ENCODE measurements around the gene PLXND1.

The PLXND1 gene

DNA sequence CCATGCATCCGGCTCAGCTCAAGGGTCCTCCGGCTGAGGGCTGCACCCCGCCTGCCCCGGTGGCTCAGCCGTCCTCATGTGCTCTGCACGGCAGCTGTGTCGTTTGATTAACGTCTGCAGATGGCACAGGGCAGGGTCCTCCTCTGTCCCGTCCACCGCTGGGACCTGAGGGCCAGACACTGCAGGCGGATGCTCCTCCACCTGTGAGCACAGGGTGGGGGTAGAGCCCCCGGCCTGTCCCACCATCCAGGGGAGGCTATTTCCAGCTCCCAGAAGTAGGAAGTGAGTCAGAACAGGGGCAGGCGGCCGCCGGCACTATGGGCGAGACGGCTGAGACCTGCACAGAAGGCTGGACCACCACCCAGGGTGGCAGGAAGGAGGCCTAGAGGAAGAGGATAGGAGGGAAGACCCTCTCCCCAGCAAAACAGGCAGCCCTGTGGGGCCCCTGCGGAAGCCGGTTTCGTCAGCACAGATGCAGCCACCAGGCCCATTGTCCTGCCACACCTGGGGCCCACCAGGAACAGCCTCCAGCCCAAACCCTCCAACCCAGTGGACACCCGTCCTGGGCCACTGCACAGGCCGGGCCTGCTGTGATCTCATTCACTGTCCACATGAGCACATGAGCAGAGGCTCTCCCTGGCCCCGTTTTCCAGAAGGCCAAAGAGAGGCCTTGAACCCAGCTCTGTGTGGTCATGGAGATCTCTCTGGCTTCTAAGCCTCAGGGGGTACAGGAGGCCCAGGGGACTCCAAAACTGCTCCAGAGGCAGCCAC lies 12.6 kb upstream of the PLXND1 start:
- H3K4me1 ChIP-seq (ENCODE audit: control insufficient read depth, insufficient read depth, low read length): peaks cover 36% of the 10 kb centered on the region
- H3K9me3 ChIP-seq (ENCODE audit: control insufficient read depth in 2 of 2, low read length in 2 of 2): no peaks in the 10 kb centered on the region
- no peak overlapping the region for H3K27ac ChIP-seq (ENCODE audit: low read length)
- no peaks in the 10 kb centered on the region for H3K36me3 ChIP-seq (ENCODE audit: control insufficient read depth in 2 of 2, insufficient read depth in 2 of 2, low read length in 2 of 2)
- H3K4me3 ChIP-seq (ENCODE audit: low read length in 2 of 2): no peak overlapping the region
- no peak overlapping the region for H3K9ac ChIP-seq (ENCODE audit: low read length in 2 of 2)
- H3K27me3 ChIP-seq (ENCODE audit: control insufficient read depth in 1 of 2, insufficient read depth in 2 of 2, low read length in 2 of 2): no peaks in the 10 kb centered on the region

GRCh38 chr3:129618186-129618820 lies 11.8 kb upstream of the PLXND1 start:
- H3K9me3 ChIP-seq (ENCODE audit: control insufficient read depth in 2 of 2, low read length in 2 of 2): no peaks in the 10 kb centered on the region
- peaks cover 35% of the 10 kb centered on the region for H3K4me1 ChIP-seq (ENCODE audit: control insufficient read depth, insufficient read depth, low read length)
- H3K27ac ChIP-seq (ENCODE audit: low read length): no peak overlapping the region
- no peak overlapping the region for H3K4me3 ChIP-seq (ENCODE audit: low read length in 2 of 2)
- H3K36me3 ChIP-seq (ENCODE audit: control insufficient read depth in 2 of 2, insufficient read depth in 2 of 2, low read length in 2 of 2): no peaks in the 10 kb centered on the region
- H3K27me3 ChIP-seq (ENCODE audit: control insufficient read depth in 1 of 2, insufficient read depth in 2 of 2, low read length in 2 of 2): no peaks in the 10 kb centered on the region
- no peak overlapping the region for H3K9ac ChIP-seq (ENCODE audit: low read length in 2 of 2)

DNA sequence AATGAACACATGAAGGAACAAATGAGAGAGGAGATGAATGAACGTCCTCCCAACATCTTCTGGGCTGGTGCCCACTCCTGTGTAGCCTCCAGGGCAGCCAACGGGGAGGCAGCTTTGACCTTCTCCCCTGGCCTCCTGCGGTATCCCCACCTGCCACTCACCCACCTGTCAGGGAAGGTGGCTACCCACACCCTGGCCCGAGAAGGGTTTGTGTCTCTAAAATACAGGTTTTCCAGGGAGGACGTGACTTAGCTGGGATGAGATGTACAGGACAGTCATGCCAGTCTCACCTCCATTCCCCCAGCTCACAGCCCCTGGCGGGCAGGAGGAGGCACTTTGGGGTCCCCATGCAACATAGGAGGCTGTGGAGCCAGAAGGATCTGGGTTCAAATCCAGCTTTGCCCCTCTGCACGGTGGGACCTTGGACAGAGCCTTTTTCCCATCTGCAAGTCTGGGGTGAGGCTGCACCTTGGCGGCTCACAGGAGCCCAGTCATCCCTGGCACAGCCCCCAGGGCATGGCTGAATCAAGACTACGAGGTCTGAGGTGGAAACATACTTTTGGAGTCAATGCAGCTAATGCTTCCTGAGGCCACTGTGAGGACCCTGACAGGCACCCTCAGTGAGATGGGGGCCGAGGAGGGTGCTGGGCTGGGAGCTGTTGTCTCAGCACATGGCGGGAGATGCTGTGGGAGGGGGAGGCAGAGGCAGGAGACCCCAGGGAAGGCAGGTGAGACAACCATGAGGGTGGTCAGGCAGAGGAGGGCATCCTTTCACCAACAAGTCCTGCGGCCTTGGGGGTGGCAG lies 11.1 kb upstream of the PLXND1 start:
- H3K9me3 ChIP-seq (ENCODE audit: control insufficient read depth in 2 of 2, low read length in 2 of 2): no peaks in the 10 kb centered on the region
- H3K4me1 ChIP-seq (ENCODE audit: control insufficient read depth, insufficient read depth, low read length): peaks cover 37% of the 10 kb centered on the region
- H3K27ac ChIP-seq (ENCODE audit: low read length): no peak overlapping the region
- no peak overlapping the region for H3K4me3 ChIP-seq (ENCODE audit: low read length in 2 of 2)
- H3K9ac ChIP-seq (ENCODE audit: low read length in 2 of 2): no peak overlapping the region
- H3K36me3 ChIP-seq (ENCODE audit: control insufficient read depth in 2 of 2, insufficient read depth in 2 of 2, low read length in 2 of 2): no peaks in the 10 kb centered on the region
- H3K27me3 ChIP-seq (ENCODE audit: control insufficient read depth in 1 of 2, insufficient read depth in 2 of 2, low read length in 2 of 2): no peaks in the 10 kb centered on the region

GRCh38 chr3:129616713-129617112 lies 10.2 kb upstream of the PLXND1 start:
- Histone ChIP-seq H3K4me1 (ENCODE audit: control insufficient read depth, insufficient read depth, low read length) (peaks cover 41% of the 10 kb centered on the region), H3K27ac (ENCODE audit: low read length) (no peak overlapping the region), H3K9me3 (ENCODE audit: control insufficient read depth in 2 of 2, low read length in 2 of 2) (no peaks in the 10 kb centered on the region), H3K27me3 (ENCODE audit: control insufficient read depth in 1 of 2, insufficient read depth in 2 of 2, low read length in 2 of 2) (no peaks in the 10 kb centered on the region), H3K9ac (ENCODE audit: low read length in 2 of 2) (no peak overlapping the region), H3K36me3 (ENCODE audit: control insufficient read depth in 2 of 2, insufficient read depth in 2 of 2, low read length in 2 of 2) (no peaks in the 10 kb centered on the region), H3K4me3 (ENCODE audit: low read length in 2 of 2) (no peak overlapping the region)

GRCh38 chr3:129616291-129616690 lies 9.8 kb upstream of the PLXND1 start:
- Histone ChIP-seq H3K36me3 (ENCODE audit: control insufficient read depth in 2 of 2, insufficient read depth in 2 of 2, low read length in 2 of 2) (no peaks in the 10 kb centered on the region), H3K9ac (ENCODE audit: low read length in 2 of 2) (no peak overlapping the region), H3K4me1 (ENCODE audit: control insufficient read depth, insufficient read depth, low read length) (peaks cover 39% of the 10 kb centered on the region), H3K9me3 (ENCODE audit: control insufficient read depth in 2 of 2, low read length in 2 of 2) (no peaks in the 10 kb centered on the region), H3K27me3 (ENCODE audit: control insufficient read depth in 1 of 2, insufficient read depth in 2 of 2, low read length in 2 of 2) (no peaks in the 10 kb centered on the region), H3K4me3 (ENCODE audit: low read length in 2 of 2) (no peak overlapping the region), H3K27ac (ENCODE audit: low read length) (no peak overlapping the region)

DNA sequence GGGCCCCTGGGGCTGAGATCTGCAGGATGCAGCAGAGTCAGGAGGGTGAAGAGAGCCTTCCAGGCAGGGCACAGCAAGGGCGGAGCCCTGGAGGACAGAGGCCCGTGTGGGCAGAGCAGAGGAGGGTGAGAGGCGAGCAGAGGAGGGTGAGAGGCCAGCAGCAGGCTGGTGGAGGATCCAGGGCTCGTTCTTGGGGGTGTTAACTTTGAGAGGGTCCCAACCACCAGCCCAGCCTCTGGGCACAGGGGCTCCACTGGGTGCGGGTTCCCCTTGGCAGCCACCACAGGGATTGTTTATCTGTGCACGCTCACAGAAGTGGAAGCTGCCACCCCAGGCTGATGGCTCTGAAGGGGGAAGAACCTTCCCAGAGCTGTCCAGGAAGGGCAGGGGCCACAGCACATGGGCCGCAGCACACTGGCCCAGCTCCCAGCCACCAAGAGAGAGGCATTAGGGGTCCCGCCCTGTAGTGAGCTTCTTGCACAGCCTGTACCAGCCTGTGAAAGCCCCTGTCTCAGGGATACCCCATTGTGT lies 9.3 kb upstream of the PLXND1 start:
- no peak overlapping the region for H3K9ac ChIP-seq (ENCODE audit: low read length in 2 of 2)
- H3K27me3 ChIP-seq (ENCODE audit: control insufficient read depth in 1 of 2, insufficient read depth in 2 of 2, low read length in 2 of 2): no peaks in the 10 kb centered on the region
- H3K36me3 ChIP-seq (ENCODE audit: control insufficient read depth in 2 of 2, insufficient read depth in 2 of 2, low read length in 2 of 2): no peaks in the 10 kb centered on the region
- H3K9me3 ChIP-seq (ENCODE audit: control insufficient read depth in 2 of 2, low read length in 2 of 2): no peaks in the 10 kb centered on the region
- H3K27ac ChIP-seq (ENCODE audit: low read length): no peak overlapping the region
- peaks cover 39% of the 10 kb centered on the region for H3K4me1 ChIP-seq (ENCODE audit: control insufficient read depth, insufficient read depth, low read length)
- H3K4me3 ChIP-seq (ENCODE audit: low read length in 2 of 2): no peak overlapping the region

DNA sequence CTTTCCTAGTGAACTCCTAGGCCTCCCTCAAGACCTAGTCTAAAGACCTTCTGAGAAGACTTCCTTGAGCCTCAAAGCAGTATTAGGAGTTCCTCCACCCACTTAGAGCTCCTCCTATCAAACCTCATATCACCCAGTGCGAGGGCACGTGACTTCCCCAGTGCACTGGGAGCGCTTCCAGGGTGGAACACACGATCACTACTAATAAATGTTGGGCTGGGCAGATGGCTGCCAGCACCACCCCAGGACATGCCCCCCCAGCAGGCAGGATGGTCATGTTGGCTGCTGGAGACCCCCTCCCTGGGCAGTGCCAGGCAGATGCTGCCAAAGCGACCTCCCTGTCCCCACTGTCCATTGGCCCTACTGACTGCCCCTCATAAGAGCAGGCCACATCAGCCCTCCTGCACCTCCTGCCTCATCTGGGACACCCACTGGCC lies 8.5 kb upstream of the PLXND1 start:
- Histone ChIP-seq H3K27me3 (ENCODE audit: control insufficient read depth in 1 of 2, insufficient read depth in 2 of 2, low read length in 2 of 2) (no peaks in the 10 kb centered on the region), H3K27ac (ENCODE audit: low read length) (no peak overlapping the region), H3K4me3 (ENCODE audit: low read length in 2 of 2) (no peak overlapping the region), H3K9ac (ENCODE audit: low read length in 2 of 2) (no peak overlapping the region), H3K36me3 (ENCODE audit: control insufficient read depth in 2 of 2, insufficient read depth in 2 of 2, low read length in 2 of 2) (no peaks in the 10 kb centered on the region), H3K4me1 (ENCODE audit: control insufficient read depth, insufficient read depth, low read length) (peaks cover 39% of the 10 kb centered on the region), H3K9me3 (ENCODE audit: control insufficient read depth in 2 of 2, low read length in 2 of 2) (no peaks in the 10 kb centered on the region)

DNA sequence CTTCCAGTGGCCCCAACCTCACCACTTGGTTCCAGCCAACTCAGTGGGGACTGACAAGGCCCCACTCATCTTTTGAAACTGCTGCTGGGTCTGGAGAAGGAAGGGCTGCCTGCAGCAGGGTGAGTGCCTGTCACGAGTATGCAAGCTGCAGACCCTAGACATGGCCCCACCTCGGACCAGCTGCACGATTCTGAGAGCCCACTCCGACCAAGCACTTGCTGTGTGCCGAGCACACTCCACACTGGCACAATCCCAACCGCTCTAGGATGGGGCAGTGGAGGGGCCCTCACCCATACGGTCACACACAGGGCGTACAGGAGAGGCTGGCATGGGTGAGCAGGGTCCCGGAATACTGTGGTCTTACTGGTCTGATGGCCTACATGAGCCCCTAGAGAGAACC lies 8.0 kb upstream of the PLXND1 start:
- no peak overlapping the region for H3K9ac ChIP-seq (ENCODE audit: low read length in 2 of 2)

GRCh38 chr3:129613367-129613740 lies 6.9 kb upstream of the PLXND1 start:
- H3K4me1 ChIP-seq (ENCODE audit: control insufficient read depth, insufficient read depth, low read length): peaks cover 40% of the 10 kb centered on the region
- no peak overlapping the region for H3K4me3 ChIP-seq (ENCODE audit: low read length in 2 of 2)
- H3K27ac ChIP-seq (ENCODE audit: low read length): no peak overlapping the region
- no peak overlapping the region for H3K9ac ChIP-seq (ENCODE audit: low read length in 2 of 2)
- H3K9me3 ChIP-seq (ENCODE audit: control insufficient read depth in 2 of 2, low read length in 2 of 2): no peaks in the 10 kb centered on the region
- H3K36me3 ChIP-seq (ENCODE audit: control insufficient read depth in 2 of 2, insufficient read depth in 2 of 2, low read length in 2 of 2): no peaks in the 10 kb centered on the region
- H3K27me3 ChIP-seq (ENCODE audit: control insufficient read depth in 1 of 2, insufficient read depth in 2 of 2, low read length in 2 of 2): no peaks in the 10 kb centered on the region

More for the DNA sequence above, 8.0 kb upstream of the PLXND1 start:
- H3K9me3 ChIP-seq (ENCODE audit: control insufficient read depth in 2 of 2, low read length in 2 of 2): no peaks in the 10 kb centered on the region
- peaks cover 38% of the 10 kb centered on the region for H3K4me1 ChIP-seq (ENCODE audit: control insufficient read depth, insufficient read depth, low read length)
- no peak overlapping the region for H3K27ac ChIP-seq (ENCODE audit: low read length)
- no peak overlapping the region for H3K4me3 ChIP-seq (ENCODE audit: low read length in 2 of 2)
- H3K27me3 ChIP-seq (ENCODE audit: control insufficient read depth in 1 of 2, insufficient read depth in 2 of 2, low read length in 2 of 2): no peaks in the 10 kb centered on the region
- H3K36me3 ChIP-seq (ENCODE audit: control insufficient read depth in 2 of 2, insufficient read depth in 2 of 2, low read length in 2 of 2): no peaks in the 10 kb centered on the region

DNA sequence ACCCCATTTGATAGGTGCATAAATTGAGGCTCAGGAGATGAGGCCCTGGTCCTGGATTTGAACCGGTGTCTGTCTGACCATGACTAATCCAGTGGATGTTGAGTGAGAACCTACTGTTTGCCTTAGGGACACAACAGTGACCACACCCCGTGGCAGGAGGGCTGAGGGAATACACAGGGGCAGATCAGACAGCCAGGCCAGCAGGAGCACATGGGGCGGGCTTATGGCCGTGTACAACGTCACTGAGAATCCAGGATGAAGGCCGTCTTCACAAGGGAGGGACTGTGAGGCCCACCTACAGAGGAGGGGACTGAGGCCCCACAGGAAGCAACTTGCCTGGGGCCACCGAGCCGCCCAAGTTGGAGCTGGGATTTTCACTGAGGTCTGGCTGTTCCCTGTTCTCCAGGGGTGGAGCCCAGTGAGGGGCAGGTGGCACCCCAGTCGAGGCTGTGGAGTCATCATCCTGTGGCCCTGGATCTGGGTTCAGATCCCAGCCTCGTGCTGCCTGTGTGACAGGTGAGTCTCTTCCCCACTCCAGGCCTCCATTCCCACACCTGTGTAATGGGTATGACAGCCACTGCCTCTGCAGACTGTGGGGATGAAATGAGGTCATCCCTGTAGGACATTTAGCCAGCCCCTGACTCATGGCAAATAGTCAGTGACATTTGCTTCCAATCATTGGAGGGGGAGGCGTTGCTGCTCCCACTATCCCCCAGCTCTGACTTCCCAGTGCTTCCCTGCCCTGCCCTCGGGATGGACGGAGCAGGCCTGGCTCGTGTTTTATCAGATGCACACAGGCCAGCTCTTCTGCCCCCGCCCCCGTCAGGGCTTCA lies 6.3 kb upstream of the PLXND1 start:
- Histone ChIP-seq H3K36me3 (ENCODE audit: control insufficient read depth in 2 of 2, insufficient read depth in 2 of 2, low read length in 2 of 2) (no peaks in the 10 kb centered on the region), H3K27ac (ENCODE audit: low read length) (no peak overlapping the region), H3K4me1 (ENCODE audit: control insufficient read depth, insufficient read depth, low read length) (peaks cover 43% of the 10 kb centered on the region), H3K27me3 (ENCODE audit: control insufficient read depth in 1 of 2, insufficient read depth in 2 of 2, low read length in 2 of 2) (no peaks in the 10 kb centered on the region), H3K9ac (ENCODE audit: low read length in 2 of 2) (no peak overlapping the region), H3K4me3 (ENCODE audit: low read length in 2 of 2) (no peak overlapping the region), H3K9me3 (ENCODE audit: control insufficient read depth in 2 of 2, low read length in 2 of 2) (no peaks in the 10 kb centered on the region)

Measured in stomach smooth muscle (tissue), 2 donors.